Testis (tissue), 2 donors: Measurements from ENCODE around the gene NUDC.

Source experiments
- POLR2A ChIP-seq: fragments of 450-650 bp; IDR thresholded peaks from one replicate; pipeline ENCODE4 v1.6.1; 2017; ENCODE audit warnings: antibody characterized with exemption, mild to moderate bottlenecking, moderate library complexity
- TF ChIP-seq, protein P1 (sequence below), 3 experiments: fragments of 450-650 bp in 2 of 3; fragments of 200-600 bp in 1 of 3; sonication (generic) in 1 of 3; IDR thresholded peaks; one replicate each; pipeline ENCODE4 v1.5.1; 2016 to 2019; ENCODE audit warnings: antibody characterized with exemption in 3 of 3, mild to moderate bottlenecking in 2 of 3, moderate library complexity in 1 of 3

DNA sequence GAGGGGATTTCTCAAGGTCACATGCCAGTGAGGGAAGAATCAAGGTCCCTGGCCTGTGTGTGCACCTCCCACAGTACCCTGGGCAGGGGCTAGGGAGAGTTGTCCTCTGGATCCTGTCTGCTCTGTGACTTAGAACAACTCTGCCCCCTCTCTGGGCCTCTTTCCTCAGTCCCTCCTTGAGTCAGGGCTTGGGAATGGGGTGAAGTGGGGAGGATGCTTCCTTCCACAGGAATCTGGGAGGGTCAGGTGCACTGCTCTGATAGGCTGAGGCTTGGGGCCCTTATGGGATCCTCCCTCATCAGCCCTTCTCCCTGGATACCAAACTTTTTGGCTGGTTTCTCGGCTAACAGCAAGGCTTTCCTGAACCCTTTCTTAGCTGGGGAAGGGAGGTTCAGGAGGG lies 74.5 kb downstream of the NUDC start:
- TF ChIP-seq, protein P1, sequence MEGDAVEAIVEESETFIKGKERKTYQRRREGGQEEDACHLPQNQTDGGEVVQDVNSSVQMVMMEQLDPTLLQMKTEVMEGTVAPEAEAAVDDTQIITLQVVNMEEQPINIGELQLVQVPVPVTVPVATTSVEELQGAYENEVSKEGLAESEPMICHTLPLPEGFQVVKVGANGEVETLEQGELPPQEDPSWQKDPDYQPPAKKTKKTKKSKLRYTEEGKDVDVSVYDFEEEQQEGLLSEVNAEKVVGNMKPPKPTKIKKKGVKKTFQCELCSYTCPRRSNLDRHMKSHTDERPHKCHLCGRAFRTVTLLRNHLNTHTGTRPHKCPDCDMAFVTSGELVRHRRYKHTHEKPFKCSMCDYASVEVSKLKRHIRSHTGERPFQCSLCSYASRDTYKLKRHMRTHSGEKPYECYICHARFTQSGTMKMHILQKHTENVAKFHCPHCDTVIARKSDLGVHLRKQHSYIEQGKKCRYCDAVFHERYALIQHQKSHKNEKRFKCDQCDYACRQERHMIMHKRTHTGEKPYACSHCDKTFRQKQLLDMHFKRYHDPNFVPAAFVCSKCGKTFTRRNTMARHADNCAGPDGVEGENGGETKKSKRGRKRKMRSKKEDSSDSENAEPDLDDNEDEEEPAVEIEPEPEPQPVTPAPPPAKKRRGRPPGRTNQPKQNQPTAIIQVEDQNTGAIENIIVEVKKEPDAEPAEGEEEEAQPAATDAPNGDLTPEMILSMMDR (IDR thresholded peaks at IDR 0.05): no peak
- TF ChIP-seq POLR2A: no peak
